Caco-2 (cell line): ENCODE data around the gene S100A5. TPM values are rescaled to one million over a fixed set of nuclear protein-coding genes. Genes with fewer than 3 reads are reported as not detected.
A peak's percentile ranks its signal among the peaks of the same experiment; 100 is the strongest.

ENCODE experiments used
- BruUV-seq: library from RNA; stranded (reverse); fragments of 400-500 nt; replicated peaks from 2 replicates; lab custom pipeline; 2021; lab: Mats Ljungman, UMichigan
- CTCF ChIA-PET: fragments of 300-600 bp; sonication (Branson Sonifier 250); formaldehyde crosslinking; loops from one replicate; lab custom pipeline; 2022; ENCODE audit warnings: antibody characterized with exemption; lab: Charles Lee
- POLR2A ChIA-PET: fragments of 300-600 bp; sonication (Branson Sonifier 250); formaldehyde crosslinking; loops from one replicate; lab custom pipeline; 2022; ENCODE audit warnings: antibody characterized with exemption; lab: Charles Lee
- DNase-seq, 2 experiments: peaks; one replicate each; pipeline versions ENCODE4 v3.0.0 to v3.0.0-alpha.2; 2020 to 2022
- H3K27me3 ChIP-seq: replicated peaks from 2 replicates; pipeline ENCODE4 v1.6.0; 2011; ENCODE audit warnings: low read length; ENCODE audit not compliant: control insufficient read depth, insufficient read depth
- H3K36me3 ChIP-seq: 2 replicates; pipeline ENCODE4 v1.5.1; 2011; ENCODE audit warnings: low read length; ENCODE audit not compliant: control insufficient read depth, insufficient read depth
- H3K4me1 ChIP-seq: fragments of 250-450 bp; sonication (Bioruptor Pico); 2 replicates; pipeline ENCODE4 v1.5.1; 2020; ENCODE audit warnings: mild to moderate bottlenecking
- H3K4me3 ChIP-seq: 2 replicates; pipeline ENCODE4 v1.5.1; 2011; ENCODE audit warnings: low read depth, mild to moderate bottlenecking, control low read depth, low read length
- H3K9me3 ChIP-seq: fragments of 250-450 bp; sonication (Bioruptor Pico); 2 replicates; pipeline ENCODE4 v1.5.1; 2020; ENCODE audit warnings: mild to moderate bottlenecking, moderate library complexity
- H3K27ac Mint-ChIP-seq: one replicate; pipeline ENCODE4 v1.8.0; 2022; ENCODE audit warnings: mixed read lengths; ENCODE audit not compliant: unreplicated experiment
- H3K27me3 Mint-ChIP-seq: one replicate; pipeline ENCODE4 v1.8.0; 2022; ENCODE audit warnings: mixed read lengths; ENCODE audit not compliant: insufficient read depth, unreplicated experiment
- H3K36me3 Mint-ChIP-seq: one replicate; pipeline ENCODE4 v1.8.0; 2022; ENCODE audit warnings: mild to moderate bottlenecking, mixed read lengths; ENCODE audit not compliant: insufficient read depth, unreplicated experiment
- H3K4me1 Mint-ChIP-seq: one replicate; pipeline ENCODE4 v1.8.0; 2022; ENCODE audit warnings: low read depth, mixed read lengths; ENCODE audit not compliant: unreplicated experiment
- H3K4me3 Mint-ChIP-seq: one replicate; pipeline ENCODE4 v1.8.0; 2022; ENCODE audit warnings: mild to moderate bottlenecking, moderate library complexity, mixed read lengths; ENCODE audit not compliant: unreplicated experiment
- H3K9me3 Mint-ChIP-seq: one replicate; pipeline ENCODE4 v1.8.0; 2022; ENCODE audit warnings: mixed read lengths; ENCODE audit not compliant: unreplicated experiment
- CTCF ChIP-seq, 2 experiments: fragments of 200-600 bp in 1 of 2; IDR thresholded peaks; 1 replicate in 1 of 2; 2 replicates in 1 of 2; pipeline versions ENCODE4 v1.5.1 to v1.8.0; 2011 to 2022; ENCODE audit warnings: antibody characterized with exemption in 1 of 2, control low read depth in 1 of 2, inconsistent platforms in 1 of 2, low read depth in 1 of 2, low read length in 1 of 2, mild to moderate bottlenecking in 1 of 2, moderate library complexity in 1 of 2; ENCODE audit not compliant: insufficient read depth in 1 of 2, severe bottlenecking in 1 of 2, unreplicated experiment in 1 of 2
- intact Hi-C: fragments of 100-400 bp; cut with micrococcal nuclease; formaldehyde crosslinking; loops from one replicate; pipeline ENCODE4 v1.10.0; 2022; ENCODE audit not compliant: unreplicated experiment
- total RNA-seq: library from RNA; stranded (reverse); gene quantifications from 2 replicates; pipeline ENCODE4 v1.2.3, GENCODE V29; 2022

The S100A5 gene
- total RNA-seq, 1 experiment from 2014 or later, result not detected

DNA sequence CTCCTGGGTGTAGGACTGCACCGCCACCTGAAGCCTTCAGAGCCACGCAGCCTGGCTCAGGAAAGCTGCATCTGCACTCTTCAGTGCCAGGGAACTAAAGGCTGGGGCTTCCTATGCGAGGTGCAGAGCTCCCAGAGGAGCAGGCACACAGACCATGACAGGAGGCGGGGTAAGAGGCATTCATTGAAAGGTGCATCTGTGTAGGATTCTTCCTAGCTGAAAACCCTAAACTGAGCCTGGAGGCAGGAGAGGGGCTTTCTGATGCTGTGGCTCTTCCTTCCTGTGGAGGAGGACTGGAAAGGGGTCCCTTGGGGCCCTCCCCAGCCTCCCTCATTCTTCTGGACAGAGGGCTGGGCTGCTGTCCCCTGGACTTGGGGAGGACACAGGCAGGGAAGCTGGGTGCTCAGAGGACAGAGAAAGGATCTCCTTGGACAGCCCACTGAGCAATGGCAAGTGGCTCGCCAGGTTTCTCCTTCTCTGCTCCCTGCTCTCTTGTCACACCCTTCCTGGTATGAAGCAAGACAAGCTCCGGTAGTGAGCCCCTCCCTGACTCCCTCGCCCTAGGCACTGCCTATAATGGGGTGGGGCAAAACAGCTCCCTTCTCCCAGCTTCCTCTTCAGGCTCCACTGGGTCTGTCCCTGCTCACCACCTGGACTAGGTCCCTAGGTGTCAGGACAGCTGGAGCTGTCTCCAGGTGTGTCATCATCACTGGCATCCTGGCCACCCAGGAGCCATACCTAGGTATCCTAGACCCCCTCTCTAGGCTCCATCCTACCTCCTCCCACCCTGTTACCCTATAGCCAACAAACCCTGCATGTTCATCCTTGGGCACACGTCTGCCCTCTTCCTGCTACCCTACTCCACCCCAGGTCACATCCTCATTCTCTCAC lies 25.0 kb downstream of the S100A5 start:
- ChIA-PET POLR2A (interaction anchor here (0.9 to 1.4 kb wide), 6 partner anchors 20 to 268 kb away, joined by 3 to 12 read pairs (median 4); partner anchors contain the start of genes CHTOP, S100A13, S100A16 and S100A6), CTCF (interaction anchor here (0.8 to 2.1 kb wide), 12 partner anchors 10 to 156 kb away, joined by 3 to 13 read pairs (median 4); partner anchors contain the start of genes CHTOP, S100A13, S100A14 and S100A16)
- Mint-ChIP-seq H3K9me3 (no peaks in the 10 kb centered on the region), H3K27ac (peak overlapping the region; percentile 80), H3K4me3 (peak overlapping the region; percentile 34), H3K4me1 (peaks cover 67% of the 10 kb centered on the region), H3K36me3 (peaks cover 20% of the 10 kb centered on the region), H3K27me3 (no peaks in the 10 kb centered on the region)
- Histone ChIP-seq H3K27me3 (no peaks in the 10 kb centered on the region), H3K9me3 (no peaks in the 10 kb centered on the region), H3K4me3 (no peak overlapping the region), H3K4me1 (peaks cover 74% of the 10 kb centered on the region), H3K36me3 (no peaks in the 10 kb centered on the region)
- intact Hi-C loops, result loop anchor here (1.0 to 10.0 kb wide), 3 partner anchors 17 to 259 kb away; partner anchors contain the start of gene SLC27A3
- peak; percentile 83 to 93 for DNase-seq
- TF ChIP-seq CTCF (IDR thresholded peaks at IDR 0.05; ENCODE audit: insufficient read depth in 1 of 2, low read depth in 1 of 2, low read length in 1 of 2, severe bottlenecking in 1 of 2, unreplicated experiment in 1 of 2), result no peak
- no TSS peak for BruUV-seq

GRCh38 chr1:153513666-153514065 lies 27.1 kb downstream of the S100A5 start:
- H3K36me3 Mint-ChIP-seq, result peaks cover 9% of the 10 kb centered on the region
- DNase-seq, result no peak
- Histone ChIP-seq H3K4me3 (no peak overlapping the region), H3K36me3 (no peaks in the 10 kb centered on the region), H3K27me3 (no peaks in the 10 kb centered on the region), H3K9me3 (no peaks in the 10 kb centered on the region), H3K4me1 (peaks cover 58% of the 10 kb centered on the region)
- no peak overlapping the region for H3K4me3 Mint-ChIP-seq
- CTCF ChIA-PET, result interaction anchor here (0.7 kb wide), 1 partner anchor 113 kb away, joined by 3 read pairs; the partner anchor contains the start of gene S100A13
- intact Hi-C loops, result loop anchor here (10.0 kb wide), 1 partner anchor 261 kb away; the partner anchor contains the start of gene SLC27A3
- no peak for TF ChIP-seq CTCF (IDR thresholded peaks at IDR 0.05; ENCODE audit: insufficient read depth in 1 of 2, low read depth in 1 of 2, low read length in 1 of 2, severe bottlenecking in 1 of 2, unreplicated experiment in 1 of 2)
- POLR2A ChIA-PET, result interaction anchor here (0.6 kb wide), 1 partner anchor 98 kb away, joined by 4 read pairs; no protein-coding TSS in a partner anchor
- H3K27ac Mint-ChIP-seq, result no peak overlapping the region
- no peaks in the 10 kb centered on the region for H3K9me3 Mint-ChIP-seq
- BruUV-seq, result no TSS peak
- peaks cover 52% of the 10 kb centered on the region for H3K4me1 Mint-ChIP-seq
- H3K27me3 Mint-ChIP-seq, result no peaks in the 10 kb centered on the region

- ChIA-PET POLR2A (no interaction called here), CTCF (no interaction called here)
- Mint-ChIP-seq H3K4me3 (no peak overlapping the region), H3K36me3 (peaks cover 3% of the 10 kb centered on the region), H3K4me1 (peaks cover 46% of the 10 kb centered on the region), H3K27ac (no peak overlapping the region), H3K9me3 (no peaks in the 10 kb centered on the region), H3K27me3 (no peaks in the 10 kb centered on the region)
- intact Hi-C loops, result loop anchor here (10.0 kb wide), 1 partner anchor 262 kb away; the partner anchor contains the start of gene SLC27A3
- TF ChIP-seq CTCF (IDR thresholded peaks at IDR 0.05; ENCODE audit: insufficient read depth in 1 of 2, low read depth in 1 of 2, low read length in 1 of 2, severe bottlenecking in 1 of 2, unreplicated experiment in 1 of 2), result no peak
- no TSS peak for BruUV-seq
- no peak overlapping the region for H3K4me3 ChIP-seq
- no peak for DNase-seq
- H3K9me3 ChIP-seq, result no peaks in the 10 kb centered on the region
- H3K4me1 ChIP-seq, result peaks cover 52% of the 10 kb centered on the region
- H3K36me3 ChIP-seq, result no peaks in the 10 kb centered on the region
- H3K27me3 ChIP-seq, result no peaks in the 10 kb centered on the region
Measured at GRCh38 chr1:153513023-153513422, 27.7 kb downstream of the S100A5 start.
